ENCODE measurements around the gene ORM1.
"Not testable (repeated sequence)": the region's sequence is repeated elsewhere in the genome, so short reads cannot be mapped to it uniquely, and the experiment has no call there.

Gene ORM1

DNA sequence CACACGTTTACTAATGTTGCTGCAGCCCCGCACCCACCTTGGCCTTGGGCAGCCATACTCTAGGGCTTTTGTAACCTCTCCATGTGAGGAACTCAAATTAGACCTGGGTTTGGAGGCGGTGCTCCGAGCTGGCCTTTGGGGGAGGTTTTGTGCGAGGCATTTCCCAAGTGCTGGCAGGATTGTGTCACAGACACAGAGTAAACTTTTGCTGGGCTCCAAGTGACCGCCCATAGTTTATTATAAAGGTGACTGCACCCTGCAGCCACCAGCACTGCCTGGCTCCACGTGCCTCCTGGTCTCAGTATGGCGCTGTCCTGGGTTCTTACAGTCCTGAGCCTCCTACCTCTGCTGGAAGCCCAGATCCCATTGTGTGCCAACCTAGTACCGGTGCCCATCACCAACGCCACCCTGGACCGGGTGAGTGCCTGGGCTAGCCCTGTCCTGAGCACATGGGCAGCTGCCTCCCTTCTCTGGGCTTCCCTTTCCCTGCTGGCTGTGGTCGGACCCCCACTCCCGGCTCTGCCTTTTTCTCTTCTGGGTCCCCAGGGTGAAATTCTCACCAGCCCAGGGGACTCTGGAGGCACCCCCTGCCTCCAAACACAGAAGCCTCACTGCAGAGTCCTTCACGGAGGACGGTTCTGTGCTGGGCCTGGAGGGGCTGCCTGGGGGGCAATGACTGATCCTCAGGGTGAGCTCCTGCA lies at the start of gene ORM1:
ORM1 (plus strand) TSS at position 268 of the 701 bp plus-strand sequence; CDS start at position 304, 36 bp downstream.
- not testable (repeated sequence) for FAIRE-seq; DNase-seq (ENCODE audit: insufficient read length, low spot score)

DNA sequence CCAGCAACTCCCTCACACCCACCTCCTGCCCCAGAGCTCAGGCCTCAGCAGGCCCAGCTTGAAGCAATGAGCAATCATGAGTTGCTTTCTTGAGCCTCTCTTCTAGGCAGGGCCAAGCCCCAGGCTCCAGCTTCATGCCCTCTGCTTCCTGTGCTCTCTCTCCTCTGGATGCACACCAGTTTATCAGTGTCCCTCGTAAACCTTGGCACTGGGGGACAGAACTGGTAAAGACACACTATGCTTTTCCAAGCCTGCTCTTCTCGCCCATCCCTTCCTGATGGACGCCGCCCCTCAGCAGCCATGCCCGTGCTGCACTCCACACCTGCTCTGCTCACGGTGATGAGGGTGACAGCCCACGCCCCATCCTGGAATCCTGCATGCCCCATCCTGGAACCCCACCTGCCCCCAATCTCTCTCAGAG lies 49.4 kb upstream of the ORM1 start:
- DNase-seq (ENCODE audit: insufficient read length, low spot score) (no peak), FAIRE-seq (no peak)

DNA sequence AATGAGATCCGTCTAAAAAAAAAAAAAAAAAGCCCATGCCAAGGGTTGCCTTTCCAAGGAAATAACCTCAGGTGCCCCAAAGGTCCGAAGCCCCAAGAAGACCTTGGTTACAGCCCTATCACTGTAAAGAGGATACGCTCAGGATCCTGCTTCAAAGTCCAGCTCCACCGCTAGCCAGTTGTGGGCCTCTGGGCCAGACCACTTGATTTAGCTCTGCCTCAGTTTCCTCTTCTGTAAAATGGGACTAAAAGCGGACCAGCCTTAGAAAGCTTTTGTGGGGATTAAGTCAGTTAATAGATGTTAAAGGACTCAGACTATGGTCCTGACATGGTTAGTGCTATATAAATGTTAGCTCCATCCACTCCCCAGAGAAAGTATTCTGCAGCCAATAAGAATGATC lies 48.7 kb upstream of the ORM1 start:
- FAIRE-seq: no peak
- DNase-seq (ENCODE audit: insufficient read length, low spot score): no peak

DNA sequence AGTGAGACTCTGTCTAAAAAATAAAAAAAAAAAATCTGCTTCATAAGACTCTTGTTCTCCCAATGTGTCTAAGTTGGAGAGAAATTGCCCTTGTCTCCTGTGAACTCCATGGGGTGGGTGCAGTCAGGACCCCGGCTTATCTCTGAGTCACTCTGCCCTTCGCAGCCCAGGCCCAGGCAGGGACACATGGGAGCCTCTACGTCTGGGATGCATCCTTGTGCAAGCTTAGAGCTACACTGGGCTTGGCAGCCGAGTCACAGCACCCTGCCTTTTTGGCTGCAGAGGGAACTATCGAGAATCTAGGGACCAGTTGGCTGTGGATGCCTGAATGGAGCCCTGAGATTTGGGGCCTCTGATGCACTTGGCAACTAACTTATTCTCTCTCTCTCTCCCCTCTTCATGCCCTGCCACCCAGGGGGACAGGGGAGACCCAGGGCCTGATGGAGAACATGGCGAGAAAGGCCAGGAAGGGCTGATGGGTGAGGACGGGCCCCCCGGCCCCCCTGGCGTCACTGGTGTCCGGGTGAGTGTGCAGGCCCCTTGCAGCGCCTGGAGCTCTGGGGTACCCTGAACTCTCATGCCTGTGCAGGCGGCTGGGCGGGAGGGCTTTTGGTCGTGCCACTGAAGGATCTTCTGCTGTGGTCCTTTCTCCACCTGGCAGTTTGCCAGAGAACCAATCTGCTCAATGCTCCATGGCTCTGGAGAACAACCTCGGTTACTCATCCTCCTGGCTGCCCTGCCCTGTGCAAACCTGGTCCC lies 47.5 kb upstream of the ORM1 start:
- no peak for DNase-seq (ENCODE audit: insufficient read length, low spot score)
- no peak for FAIRE-seq

DNA sequence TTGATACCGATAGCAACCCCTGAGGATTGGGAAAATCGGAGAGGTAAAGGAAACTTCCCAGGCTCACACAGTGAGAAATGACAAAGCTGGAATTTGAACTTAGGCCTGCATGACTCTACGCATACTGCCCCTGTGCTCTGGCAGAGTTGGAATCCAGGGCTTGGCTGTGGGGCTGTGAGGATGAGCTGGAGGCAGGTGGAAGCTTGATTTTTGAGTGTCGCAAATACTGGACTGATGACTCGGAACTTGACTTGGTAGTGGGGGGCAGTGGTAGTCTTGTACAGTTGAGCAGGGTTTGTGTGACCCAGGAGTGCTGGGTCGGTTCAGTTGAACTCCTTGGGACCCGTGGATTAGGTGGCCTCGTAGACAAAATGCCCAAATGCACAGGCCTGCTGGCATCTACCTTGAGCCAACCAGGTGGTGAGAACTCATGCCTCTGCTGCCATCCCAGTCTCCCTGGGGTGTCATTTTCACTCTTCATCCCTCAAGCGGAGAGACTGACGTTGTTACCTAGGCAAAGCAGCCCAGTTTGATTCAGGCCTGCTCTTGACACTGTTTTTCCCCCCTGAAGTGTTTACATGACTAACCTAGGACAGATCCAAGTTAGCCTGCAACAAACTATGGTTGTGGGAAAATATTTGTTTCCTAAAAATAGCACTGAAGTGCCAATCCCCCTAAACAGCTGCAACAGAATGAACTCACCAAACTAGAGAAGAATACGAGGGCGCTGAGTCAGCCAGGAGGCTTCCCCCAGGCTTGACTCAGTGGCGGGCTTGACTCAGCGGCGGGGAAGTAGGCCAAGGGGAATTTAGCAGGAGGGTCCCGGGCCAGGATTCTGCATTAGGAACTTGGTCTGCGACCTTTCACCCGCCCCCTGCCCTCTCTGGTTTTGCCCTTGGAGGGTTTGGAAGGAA lies 45.7 kb upstream of the ORM1 start:
- FAIRE-seq (no peak), DNase-seq (ENCODE audit: insufficient read length, low spot score) (no peak)

DNA sequence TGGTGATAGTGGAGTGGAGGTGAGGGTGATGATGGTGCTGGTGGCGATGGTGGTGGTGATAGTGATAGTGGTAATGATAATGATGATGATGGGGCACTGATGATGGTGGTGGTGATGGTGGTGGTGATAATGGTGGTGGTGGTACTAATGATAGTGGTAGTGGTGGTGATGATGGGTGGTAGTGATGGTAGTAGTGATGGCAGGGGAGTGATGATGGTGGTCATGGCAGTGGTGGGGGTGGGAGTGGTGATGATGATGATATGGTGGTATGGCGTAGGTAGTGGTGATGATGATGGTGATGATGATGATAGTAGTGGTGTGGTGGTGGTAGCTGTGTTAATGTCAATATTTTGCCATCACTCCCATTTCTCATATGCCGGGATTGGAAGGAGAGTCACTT lies 44.5 kb upstream of the ORM1 start:
- FAIRE-seq (no peak), DNase-seq (ENCODE audit: insufficient read length, low spot score) (no peak)

DNA sequence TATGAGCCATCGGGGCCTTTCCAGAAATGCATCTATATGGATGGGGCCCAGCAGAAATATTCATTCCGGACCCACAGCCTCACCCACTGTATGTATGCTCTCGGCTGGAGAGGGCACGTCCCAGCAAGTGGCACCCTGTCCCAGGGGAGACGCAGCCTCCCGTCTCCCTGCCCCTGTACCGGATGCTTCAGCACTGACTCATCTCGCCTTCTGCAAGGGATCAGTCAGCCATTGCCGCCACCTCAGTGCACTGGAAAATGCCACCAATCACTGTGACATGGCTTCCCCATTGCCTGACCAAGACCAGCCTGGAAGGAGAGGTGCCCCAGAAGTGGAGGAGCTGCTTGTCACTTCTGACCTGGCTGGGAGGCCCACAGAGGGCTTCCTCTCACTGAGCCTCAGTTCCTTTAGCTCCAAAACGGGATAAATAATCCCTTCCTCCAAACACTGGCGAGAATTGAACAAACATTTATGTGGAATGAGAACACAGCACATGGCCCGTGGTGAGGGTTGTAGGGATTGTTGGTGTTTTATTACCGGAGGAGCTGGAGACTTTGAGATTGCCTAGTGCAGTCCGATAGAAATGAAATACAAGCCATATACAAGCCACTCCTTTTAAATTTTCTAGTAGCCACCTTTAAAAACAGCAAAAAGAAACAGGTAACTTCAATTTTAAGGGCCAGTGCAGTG lies 43.9 kb upstream of the ORM1 start:
- DNase-seq (ENCODE audit: insufficient read length, low spot score) (no peak), FAIRE-seq (no peak)

DNA sequence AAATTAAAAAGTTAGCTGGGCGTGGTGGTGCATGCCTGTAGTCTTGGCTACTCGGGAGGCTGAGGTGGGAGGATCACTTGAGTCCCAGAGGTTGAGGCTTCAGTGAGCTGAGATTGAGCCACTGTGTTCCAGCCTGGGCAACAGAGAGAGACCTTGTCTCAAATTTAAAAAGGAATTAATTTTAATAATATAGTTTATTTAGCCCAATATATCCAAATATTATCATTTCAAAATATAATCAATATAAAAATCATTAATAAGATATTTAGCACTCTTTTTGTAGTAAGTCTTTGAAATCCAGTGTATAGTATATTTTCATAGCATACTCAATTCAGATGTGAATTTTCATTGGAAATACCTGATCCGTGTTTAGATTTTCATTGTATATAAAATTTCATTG lies 43.2 kb upstream of the ORM1 start:
- no peak for DNase-seq (ENCODE audit: insufficient read length, low spot score)
- FAIRE-seq: no peak

DNA sequence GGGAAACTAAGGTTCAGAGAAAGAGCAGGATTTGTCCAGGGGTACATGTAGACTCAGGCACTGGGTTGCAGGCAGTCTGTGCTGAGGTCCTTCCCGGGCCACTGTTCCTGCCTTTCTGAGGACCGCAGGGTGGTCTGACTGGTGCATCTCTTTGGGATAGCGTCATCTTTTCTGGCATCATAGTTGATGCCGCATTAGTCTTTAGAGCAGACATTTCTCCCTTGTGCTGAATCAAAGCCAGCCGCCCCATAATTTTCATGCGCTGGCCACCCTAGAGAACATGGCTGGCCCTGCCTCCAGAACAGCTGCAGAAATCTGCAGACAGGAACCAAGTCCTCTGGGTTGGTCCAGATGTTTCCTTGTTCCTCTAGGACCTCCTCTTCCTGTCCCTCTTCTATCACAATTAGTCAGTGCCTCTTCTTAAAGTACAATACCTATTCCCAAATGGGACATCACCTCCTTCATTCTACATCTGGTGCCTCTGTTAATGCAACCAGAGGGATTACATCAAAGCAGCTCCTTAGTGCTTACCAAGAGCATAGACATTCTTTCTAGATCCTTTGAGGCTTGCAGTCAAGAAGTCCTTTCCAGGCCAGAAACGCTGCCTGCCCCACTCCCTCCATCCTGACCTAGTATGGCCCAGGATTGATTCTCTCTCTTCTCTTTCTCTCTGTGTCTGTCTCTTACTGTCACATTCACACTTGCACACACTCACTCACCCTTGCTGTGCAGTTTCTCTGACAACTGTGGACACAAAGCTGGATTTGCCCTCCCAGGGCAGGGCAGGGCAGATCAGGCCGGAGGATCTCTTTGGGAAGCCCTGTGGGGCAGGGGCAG lies 42.0 kb upstream of the ORM1 start:
- FAIRE-seq (no peak), DNase-seq (ENCODE audit: insufficient read length, low spot score) (no peak)

DNA sequence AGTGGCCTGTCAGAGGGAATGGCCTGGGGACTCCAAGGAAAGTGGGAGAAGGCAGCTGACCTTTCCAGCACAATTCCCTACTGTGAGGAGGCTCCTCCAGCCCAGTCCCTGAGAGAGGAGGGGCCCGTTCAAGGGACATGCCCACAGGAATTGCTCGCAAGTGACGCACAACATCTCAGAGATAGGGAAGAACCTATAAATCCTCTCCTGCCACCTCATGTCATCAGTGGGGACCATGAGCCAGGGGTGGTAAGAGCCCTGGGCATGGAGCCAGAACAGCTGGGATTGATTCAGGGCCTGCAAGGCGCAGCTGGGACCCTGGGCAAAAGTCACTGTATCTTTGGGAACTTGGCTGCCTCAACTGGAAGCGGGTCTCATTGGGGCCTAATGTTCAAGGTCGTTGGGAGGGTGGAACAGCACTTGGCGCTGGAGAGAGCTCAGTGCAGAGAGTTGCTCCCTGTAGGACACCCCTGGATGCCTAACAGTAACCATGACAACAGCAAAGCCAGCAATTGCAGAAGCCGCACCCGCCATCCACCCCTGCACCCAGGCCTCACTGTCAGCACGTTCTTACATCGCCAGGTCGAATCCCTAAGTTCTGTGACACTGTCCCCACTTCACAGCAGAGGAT lies 41.3 kb upstream of the ORM1 start:
- FAIRE-seq (no peak), DNase-seq (ENCODE audit: insufficient read length, low spot score) (no peak)

DNA sequence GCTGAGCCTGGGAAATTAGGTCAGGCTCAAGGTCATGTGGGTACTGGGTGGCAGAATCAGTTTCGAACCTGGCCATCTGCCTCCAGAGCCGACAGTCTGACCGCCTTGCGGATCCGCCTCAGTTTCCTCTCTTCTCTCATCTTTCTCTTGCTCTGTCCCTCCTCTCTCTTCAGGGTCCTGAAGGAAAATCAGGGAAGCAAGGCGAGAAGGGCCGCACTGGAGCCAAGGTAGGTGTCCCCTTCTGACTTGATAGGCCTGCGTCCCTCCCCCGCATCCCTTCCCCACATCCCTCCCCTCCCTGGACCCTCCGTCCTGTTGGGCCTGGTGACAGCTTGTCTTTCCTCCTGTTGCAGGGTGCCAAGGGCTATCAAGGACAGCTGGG lies 40.8 kb upstream of the ORM1 start:
- FAIRE-seq (no peak), DNase-seq (ENCODE audit: insufficient read length, low spot score) (no peak)

DNA sequence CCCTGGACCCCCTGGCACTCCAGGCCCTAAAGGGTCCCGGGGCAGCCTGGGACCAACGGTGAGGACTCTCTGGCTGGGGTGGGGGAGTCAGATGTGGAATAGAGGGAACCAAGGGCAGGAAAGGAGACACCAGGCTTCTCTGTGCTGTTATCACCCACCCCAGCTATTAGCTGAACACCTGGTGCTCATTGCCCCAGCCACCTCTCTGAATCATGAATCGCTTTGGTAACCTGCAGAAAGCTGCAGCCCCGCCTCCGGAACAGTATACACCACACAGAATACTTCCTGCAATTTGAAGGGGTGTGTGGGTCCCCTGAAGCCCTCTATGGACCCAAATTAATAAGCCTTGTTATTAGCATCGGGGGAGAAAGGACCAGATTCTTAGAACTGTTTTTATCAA lies 40.4 kb upstream of the ORM1 start:
- DNase-seq (ENCODE audit: insufficient read length, low spot score) (no peak), FAIRE-seq (no peak)

DNA sequence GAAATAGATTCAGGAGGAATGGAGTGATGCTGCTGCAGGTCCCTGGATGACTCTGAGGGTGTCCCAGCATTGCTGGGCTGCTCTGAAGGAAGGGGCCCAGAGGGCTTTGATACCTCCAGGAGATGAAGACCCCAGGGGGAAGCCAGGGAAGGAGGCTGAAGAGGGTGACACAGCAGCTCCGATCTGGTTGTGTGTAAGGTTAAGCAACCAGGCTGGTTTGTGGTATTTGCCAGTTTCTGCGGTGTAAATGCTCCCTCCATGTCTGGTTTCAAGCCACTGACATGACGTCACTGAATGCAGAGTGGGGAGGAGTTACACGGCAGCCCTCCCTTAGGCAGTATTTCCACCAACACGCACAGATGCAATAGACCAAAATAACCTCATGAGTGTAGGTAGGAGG lies 40.0 kb upstream of the ORM1 start:
- no peak for FAIRE-seq

DNA sequence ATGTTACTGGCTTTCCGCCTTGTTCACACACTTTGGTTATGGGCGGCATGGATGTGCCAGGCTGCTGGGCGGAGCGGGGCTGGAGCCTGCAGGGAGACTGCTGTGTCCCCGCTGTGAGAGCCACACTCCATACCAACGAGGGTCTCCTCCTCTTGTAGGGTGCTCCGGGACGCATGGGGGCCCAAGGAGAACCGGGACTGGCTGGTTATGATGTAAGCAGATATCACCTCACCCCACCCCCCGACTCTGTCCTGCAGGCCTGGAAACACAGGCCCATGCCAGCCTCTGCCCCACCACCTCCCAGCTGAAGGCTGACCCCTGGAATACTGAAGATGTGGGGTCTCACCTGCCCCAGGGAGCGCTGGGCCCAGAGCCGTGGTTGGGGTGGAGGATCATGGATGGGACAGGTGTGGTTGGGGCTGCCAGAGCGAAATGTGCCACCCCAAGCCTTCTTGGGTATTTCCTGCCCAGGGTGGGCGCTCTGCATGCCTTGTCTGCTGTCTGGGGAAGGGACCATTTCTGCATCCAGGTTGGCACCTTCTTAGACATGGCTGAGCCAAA lies 39.3 kb upstream of the ORM1 start:
- FAIRE-seq (no peak), DNase-seq (ENCODE audit: insufficient read length, low spot score) (no peak)

More for the DNA sequence above, 40.0 kb upstream of the ORM1 start:
- no peak for DNase-seq (ENCODE audit: insufficient read length, low spot score)

DNA sequence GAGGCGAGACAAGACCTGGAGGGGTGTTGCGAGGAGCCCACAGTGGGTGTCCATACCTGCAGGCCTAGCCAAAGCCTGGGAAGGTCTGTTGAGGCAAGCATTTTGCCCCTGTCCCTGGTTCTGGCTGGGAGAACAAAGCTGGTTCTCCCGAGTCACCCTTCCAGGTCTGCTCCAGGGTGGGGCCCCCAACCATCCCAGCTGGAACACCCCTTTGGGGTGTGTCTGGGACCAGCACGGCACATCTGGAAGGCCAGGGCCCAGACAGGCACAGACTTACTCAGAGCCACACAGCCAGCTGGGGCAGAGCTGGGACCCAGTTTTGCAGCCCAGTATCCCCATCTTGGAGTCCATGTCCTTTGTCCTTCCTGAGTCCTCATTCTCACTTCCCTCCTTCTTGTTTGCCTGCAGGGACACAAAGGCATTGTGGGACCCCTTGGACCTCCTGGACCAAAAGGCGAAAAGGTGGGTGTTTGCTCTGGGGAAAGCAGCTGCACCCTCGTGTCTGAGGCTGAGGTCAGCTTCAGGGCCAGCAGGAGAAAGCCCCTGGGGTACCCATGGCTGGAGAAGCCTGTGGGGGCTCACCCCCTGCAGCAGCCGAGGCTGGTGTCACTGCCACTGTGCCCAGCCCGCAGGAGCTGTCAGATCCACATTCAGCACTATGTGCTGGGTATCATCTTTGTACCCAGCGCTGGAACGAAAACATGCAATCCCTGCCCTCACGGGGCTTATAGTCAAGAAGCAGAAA lies 38.4 kb upstream of the ORM1 start:
- FAIRE-seq (no peak), DNase-seq (ENCODE audit: insufficient read length, low spot score) (no peak)

DNA sequence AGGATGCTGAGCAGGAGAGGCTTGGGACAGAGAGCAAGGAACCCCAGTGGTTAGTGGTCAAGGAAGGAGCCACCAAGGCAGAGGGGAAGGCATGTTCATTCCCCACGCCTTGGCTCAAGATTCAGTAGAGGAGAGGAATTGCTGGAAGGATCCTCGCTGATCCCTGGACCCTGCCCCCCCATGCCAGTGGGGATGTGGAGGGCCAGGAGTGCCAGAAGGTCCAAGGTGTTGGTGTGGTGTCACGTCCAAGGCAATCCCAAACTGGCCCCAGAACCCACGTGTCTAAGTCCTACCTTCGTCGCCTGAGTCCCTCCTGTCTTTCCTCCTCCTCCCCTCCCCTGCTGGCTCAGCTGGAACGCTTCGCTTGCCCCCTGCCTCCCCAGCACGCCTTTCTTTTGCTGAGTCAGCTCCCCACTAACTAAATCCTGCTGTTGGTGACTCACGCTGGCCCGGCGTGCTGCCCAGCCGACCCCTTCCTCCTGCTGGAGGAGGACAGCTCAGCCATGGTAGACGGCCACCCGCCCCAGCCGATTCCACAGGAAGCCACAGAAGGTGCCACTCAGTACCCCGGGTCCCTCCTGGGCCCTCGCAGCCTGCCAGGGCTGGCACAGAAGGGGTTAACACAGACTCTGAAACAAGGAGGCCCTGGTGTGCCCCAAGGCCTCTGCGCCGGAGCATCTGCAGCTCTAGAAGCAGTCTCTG lies 37.6 kb upstream of the ORM1 start:
- no peak for FAIRE-seq

DNA sequence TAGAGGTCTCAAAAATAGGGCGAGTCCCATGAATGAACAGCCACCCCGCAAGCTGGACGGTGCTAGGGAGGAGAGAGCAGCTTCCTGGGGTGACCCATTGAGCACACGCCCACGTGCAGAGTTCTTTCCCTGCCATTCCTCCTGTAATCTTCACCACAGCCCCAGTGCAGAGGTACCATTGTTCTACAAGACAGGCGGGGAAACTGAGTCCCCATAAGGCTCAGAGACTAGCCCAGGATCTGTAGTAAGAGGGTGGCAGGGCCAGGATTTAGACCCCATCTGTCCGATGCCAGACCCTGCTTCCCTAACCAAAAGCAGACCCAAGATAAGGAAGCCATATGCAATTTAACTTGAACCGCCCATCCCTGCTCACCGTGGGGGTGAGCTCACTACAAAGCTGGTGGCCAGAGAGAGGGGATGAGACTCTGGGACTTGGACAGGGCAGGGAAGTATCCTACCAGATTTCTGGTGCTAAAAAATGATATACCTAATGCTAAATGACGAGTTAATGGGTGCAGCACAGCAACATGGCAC lies 36.7 kb upstream of the ORM1 start:
- FAIRE-seq (no peak), DNase-seq (ENCODE audit: insufficient read length, low spot score) (no peak)

More for the DNA sequence above, 37.6 kb upstream of the ORM1 start:
- no peak for DNase-seq (ENCODE audit: insufficient read length, low spot score)

All from GM19239 (cell line).